PFSK-1 (cell line): ENCODE measurements around the gene LBX1. TPM values are rescaled to one million over a fixed set of nuclear protein-coding genes. Genes with fewer than 3 reads are reported as not detected.

Experiments used
- FOXP2 ChIP-seq: optimal IDR thresholded peaks from 2 replicates; pipeline ENCODE3; 2011; ENCODE audit warnings: borderline replicate concordance, control low read depth, inconsistent platforms; ENCODE audit not compliant: insufficient read depth; ENCODE audit errors: extremely low read length, extremely low read depth
- POLR2AphosphoS5 ChIP-seq: IDR thresholded peaks from 2 replicates; pipeline ENCODE4 v1.6.1; 2012; ENCODE audit warnings: low read depth, mild to moderate bottlenecking, control low read depth, low read length, moderate library complexity
- SIN3A ChIP-seq: IDR thresholded peaks from 2 replicates; pipeline ENCODE4 v1.6.1; 2012; ENCODE audit warnings: mild to moderate bottlenecking, low read length, moderate library complexity, borderline replicate concordance; ENCODE audit not compliant: insufficient read depth
- TAF1 ChIP-seq: IDR thresholded peaks from 2 replicates; pipeline ENCODE4 v1.6.1; 2012; ENCODE audit warnings: low read length, control low read depth, borderline replicate concordance; ENCODE audit not compliant: insufficient read depth
- polyA plus RNA-seq: library from polyadenylated mRNA; unstranded; fragments of >200 nt; gene quantifications from one replicate; pipeline ENCODE4 v1.2.1, GENCODE V29; 2012; ENCODE audit warnings: low read depth, missing spikeins; ENCODE audit not compliant: insufficient read length
- TF ChIP-seq, protein P1 (sequence below), 2 experiments: IDR thresholded peaks; 2 replicates each; pipeline versions ENCODE4 v1.6.1 to v1.8.0; 2011 to 2012; ENCODE audit warnings: low read depth in 2 of 2, low read length in 2 of 2, control low read depth in 1 of 2, inconsistent platforms in 1 of 2, mild to moderate bottlenecking in 1 of 2, moderate library complexity in 1 of 2; ENCODE audit not compliant: insufficient read depth in 1 of 2

The LBX1 gene, protein sequence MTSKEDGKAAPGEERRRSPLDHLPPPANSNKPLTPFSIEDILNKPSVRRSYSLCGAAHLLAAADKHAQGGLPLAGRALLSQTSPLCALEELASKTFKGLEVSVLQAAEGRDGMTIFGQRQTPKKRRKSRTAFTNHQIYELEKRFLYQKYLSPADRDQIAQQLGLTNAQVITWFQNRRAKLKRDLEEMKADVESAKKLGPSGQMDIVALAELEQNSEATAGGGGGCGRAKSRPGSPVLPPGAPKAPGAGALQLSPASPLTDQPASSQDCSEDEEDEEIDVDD
- 2.7 TPM for polyA plus RNA-seq

DNA sequence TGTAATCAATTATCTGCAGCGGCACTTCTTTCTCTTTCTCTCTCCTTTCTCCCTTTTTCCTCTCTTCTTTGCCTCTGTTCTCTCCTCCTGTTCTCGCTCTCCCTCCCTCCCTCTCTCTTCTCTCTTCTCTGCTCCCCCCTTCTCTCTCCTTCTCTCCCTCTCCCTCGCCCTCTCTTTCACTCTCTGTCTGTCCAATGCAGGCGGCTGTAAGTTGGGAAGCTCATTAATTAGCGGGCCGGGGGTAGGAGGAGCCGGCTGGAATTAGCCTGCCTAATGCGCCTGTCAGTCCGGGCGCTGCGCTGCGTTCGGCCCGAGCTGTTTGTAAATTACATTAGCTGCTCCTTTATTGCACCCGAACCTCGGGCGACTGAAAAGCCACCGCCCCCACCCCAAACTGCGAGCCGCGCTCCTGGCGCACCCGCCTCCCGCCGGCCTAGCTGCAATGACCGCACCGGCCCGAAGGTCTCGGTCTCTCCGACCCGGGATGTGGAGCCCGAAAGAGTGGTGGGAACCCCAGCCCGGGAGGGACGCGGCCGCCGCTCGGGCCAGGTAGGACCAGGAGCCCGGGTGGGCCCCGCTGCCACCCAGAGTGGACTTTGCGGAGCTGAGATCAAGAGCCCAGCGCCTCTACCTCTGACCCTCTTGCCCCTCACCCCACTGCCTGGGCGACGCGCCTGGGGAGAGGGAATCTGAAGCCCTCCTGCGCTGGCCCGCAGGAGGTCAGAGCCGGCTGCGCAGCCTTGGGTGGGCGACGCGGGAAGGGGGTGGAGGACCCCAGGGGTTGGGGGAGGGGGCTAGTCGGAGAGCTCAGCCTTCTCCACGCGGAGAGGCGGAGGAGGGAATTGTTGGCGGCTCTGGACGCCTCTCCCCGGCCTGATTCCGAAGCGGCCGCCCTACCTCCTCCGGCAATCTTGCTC, at the start of gene LBX1:
LBX1 (minus strand) TSS at position 198 of the 917 bp plus-strand sequence. CDS start 648 bp downstream, outside the sequence.
- TF ChIP-seq TAF1 (no peak), FOXP2 (no peak), POLR2AphosphoS5 (no peak), SIN3A (no peak)
- TF ChIP-seq, protein P1, sequence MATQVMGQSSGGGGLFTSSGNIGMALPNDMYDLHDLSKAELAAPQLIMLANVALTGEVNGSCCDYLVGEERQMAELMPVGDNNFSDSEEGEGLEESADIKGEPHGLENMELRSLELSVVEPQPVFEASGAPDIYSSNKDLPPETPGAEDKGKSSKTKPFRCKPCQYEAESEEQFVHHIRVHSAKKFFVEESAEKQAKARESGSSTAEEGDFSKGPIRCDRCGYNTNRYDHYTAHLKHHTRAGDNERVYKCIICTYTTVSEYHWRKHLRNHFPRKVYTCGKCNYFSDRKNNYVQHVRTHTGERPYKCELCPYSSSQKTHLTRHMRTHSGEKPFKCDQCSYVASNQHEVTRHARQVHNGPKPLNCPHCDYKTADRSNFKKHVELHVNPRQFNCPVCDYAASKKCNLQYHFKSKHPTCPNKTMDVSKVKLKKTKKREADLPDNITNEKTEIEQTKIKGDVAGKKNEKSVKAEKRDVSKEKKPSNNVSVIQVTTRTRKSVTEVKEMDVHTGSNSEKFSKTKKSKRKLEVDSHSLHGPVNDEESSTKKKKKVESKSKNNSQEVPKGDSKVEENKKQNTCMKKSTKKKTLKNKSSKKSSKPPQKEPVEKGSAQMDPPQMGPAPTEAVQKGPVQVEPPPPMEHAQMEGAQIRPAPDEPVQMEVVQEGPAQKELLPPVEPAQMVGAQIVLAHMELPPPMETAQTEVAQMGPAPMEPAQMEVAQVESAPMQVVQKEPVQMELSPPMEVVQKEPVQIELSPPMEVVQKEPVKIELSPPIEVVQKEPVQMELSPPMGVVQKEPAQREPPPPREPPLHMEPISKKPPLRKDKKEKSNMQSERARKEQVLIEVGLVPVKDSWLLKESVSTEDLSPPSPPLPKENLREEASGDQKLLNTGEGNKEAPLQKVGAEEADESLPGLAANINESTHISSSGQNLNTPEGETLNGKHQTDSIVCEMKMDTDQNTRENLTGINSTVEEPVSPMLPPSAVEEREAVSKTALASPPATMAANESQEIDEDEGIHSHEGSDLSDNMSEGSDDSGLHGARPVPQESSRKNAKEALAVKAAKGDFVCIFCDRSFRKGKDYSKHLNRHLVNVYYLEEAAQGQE (IDR thresholded peaks at IDR 0.05; ENCODE audit: insufficient read depth in 1 of 2, low read depth in 2 of 2, low read length in 2 of 2): no peak

DNA sequence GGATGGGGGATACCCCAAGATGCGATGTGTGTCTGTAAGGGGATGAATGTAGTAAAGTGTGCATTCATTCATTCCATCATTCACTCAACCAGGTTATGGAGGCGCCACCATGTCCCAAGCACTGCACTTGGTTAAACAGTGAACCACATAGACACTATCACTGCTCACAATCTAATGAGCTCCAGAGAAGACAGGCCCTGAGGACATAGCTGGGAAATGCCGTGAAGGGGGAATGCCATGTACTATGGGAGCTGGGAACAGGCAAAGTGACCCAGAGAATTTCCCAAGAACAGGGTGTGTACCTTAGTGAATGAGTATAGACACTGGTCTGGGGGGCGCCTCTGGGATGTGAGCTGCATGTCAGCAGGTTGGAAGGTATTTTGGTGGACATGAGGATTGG, 44.5 kb upstream of the LBX1 start:
- TF ChIP-seq SIN3A: no peak
- TF ChIP-seq, protein P1 (IDR thresholded peaks at IDR 0.05; ENCODE audit: insufficient read depth in 1 of 2, low read depth in 2 of 2, low read length in 2 of 2): no peak
- no peak for TF ChIP-seq FOXP2
- no peak for TF ChIP-seq TAF1
- TF ChIP-seq POLR2AphosphoS5: no peak

DNA sequence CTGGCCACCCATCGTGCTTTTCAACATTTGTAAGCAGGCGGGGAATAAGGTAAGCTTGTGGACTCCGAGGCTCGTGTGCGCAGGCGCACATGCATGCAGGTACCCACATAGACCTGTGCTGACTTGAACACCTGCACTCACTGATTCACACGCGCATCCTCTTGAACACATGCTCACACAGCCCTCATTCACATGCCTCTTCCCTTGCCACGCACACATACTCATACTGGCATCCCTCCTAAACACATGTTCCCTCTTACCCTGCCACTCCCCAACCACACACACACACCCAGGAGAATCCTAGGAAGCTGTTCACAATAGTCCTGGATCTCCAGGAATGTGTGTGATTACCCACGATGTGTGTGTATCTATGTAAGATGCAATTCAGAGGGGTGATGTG, 44.1 kb upstream of the LBX1 start:
- TF ChIP-seq, protein P1 (IDR thresholded peaks at IDR 0.05; ENCODE audit: insufficient read depth in 1 of 2, low read depth in 2 of 2, low read length in 2 of 2): no peak

DNA sequence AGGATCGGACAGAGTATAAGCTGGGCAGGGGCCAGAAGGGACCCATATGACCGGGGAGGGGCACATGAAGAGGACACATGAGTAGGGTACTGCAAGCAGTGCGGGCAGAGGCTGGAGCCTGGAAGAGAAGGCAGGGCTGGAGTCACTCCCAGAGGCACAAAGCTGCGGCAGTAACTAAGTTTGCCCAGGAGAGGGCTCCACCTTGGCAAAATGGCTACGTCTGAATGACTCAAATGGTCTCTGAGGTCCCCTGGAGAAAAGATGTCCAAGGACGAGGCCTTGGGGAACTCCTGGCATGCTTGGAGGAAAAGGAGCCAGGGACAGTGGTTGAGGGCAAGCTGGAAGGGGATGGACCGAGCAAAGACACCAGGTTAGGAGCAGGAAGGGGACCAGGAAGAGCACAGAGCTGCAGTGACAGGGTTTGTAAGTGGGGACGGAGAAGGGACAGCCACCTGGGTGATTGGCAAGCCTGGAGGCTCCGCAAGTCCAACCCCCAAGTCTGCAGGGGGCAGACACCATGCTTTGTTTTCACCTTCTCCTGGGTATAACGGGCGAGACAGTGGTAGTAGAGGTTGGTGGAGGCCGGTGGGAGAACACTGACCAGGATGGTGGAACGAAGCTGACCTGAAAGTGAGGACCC, 43.1 kb upstream of the LBX1 start:
- TF ChIP-seq, protein P1 (IDR thresholded peaks at IDR 0.05; ENCODE audit: insufficient read depth in 1 of 2, low read depth in 2 of 2, low read length in 2 of 2): no peak
- no peak for TF ChIP-seq POLR2AphosphoS5
- TF ChIP-seq FOXP2: no peak
